GM21423 (cell line): ENCODE measurements around the gene RIOK2.

Experiments
- ATAC-seq: cut with Tn5 transposase; IDR thresholded peaks from one replicate; pipeline ENCODE4 v1.9.1; 2021; ENCODE audit warnings: mild to moderate bottlenecking, moderate library complexity; ENCODE audit not compliant: unreplicated experiment

The RIOK2 gene

DNA sequence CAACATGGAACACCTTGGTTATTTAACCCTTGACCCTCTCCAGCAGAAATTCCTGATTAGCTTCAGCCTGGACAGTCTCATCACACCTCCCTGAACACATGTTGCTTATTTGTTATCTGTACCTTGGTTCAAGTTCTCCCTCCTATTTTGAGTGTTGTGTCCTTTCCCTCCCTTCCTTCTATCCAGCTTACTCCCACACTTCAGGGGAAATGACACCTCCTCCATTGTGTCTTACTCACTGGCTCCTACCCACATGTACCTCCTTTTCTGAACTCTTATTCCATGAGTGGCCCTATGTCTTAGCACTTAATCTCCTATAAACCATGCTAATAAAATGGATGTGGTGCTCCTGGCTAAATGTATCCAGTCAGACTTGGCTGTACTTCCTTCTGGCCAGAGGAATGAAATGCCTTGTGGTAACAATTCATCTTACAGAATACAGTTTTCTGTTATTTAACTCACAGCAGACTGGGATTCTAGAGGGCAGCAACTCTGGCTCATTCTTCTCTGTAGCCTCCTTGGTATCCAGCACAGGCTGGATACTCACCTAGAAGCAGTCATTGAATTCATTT, 51.8 kb downstream of the RIOK2 start:
- ATAC-seq, result no peak

GRCh38 chr5:97127727-97128126, 55.3 kb downstream of the RIOK2 start:
- no peak for ATAC-seq

GRCh38 chr5:97125125-97125683, 57.8 kb downstream of the RIOK2 start:
- ATAC-seq, result no peak

GRCh38 chr5:97124335-97124734, 58.7 kb downstream of the RIOK2 start:
- ATAC-seq, result no peak

- ATAC-seq, result no peak
Observed at GRCh38 chr5:97121848-97122247, 61.2 kb downstream of the RIOK2 start.

DNA sequence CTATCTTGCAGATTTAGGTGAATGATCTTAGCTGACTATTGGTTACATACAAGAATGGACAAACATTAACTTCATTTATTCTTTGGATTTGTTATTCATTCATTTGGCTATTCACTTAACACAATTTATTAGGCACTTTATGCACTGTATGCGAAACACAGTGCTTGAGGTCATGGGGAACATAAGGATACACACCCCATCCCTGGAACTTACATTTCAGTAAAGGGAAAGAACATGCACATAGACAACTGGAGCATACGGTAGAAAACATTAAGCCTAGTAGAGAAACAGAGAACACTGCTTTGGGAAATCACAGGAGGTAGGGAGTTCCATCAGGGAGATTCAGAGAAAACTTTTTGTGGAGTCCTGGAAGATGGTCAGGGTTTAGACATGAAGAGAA, 62.9 kb downstream of the RIOK2 start:
- no peak for ATAC-seq

DNA sequence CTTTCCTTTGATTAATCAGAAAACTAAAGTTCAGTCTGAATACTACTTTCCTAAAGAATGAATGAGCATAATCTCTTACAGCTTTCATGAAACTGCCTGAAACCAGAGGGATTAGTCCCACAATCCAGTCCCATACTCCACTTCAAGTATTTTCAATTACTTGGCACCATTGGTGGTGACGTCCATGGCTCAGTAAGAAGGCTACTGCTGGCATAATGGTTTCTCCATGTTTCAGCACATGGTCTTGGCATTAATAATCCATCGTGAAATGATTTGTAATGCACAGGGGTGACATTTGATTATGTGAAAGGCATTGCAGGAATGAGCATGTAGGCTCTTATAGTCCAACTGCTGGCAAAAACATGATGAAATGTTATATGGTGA, 64.0 kb downstream of the RIOK2 start:
- no peak for ATAC-seq

GRCh38 chr5:97118261-97119006, 64.6 kb downstream of the RIOK2 start:
- ATAC-seq, result no peak

DNA sequence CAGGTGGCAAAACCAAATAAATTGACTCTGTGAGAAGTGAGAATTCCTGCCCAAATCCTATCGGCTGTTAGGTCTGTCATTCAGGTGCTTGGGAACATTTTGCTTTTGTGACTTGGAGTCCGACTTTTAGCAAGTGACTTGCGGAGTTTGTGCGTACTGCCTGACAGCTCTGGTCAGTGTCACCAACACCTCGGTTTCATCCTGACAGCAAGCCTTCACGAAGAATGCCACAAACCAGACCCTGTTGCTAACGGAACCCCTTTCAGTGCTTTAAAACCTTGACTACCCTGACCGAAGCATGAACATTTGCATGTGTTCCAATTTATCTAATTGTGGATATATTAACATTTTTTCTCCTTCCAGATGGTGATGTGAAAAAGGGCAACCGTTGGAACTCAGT, 67.1 kb downstream of the RIOK2 start:
- ATAC-seq, result no peak

GRCh38 chr5:97112230-97112629, 70.8 kb downstream of the RIOK2 start:
- ATAC-seq, result no peak

DNA sequence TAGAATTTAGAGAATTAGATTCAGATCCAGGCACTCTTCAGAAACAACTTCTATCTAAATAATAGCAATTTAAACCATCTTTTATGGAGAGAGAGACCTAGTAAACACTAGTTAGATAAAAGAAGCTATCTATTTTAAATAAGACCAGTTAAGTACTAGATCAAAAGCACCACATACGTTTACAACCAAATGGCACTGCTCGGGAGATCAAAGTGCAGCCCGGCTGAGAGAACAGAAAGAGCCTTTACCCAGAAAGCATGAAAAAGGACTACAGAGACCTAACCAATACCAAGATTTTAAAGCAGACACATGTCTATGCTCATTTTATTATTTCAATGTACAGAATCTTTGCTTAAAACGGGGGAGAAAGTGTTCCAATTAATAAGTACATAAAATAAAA, 71.4 kb downstream of the RIOK2 start:
- no peak for ATAC-seq

- ATAC-seq, result no peak
Observed at GRCh38 chr5:97111004-97111403, 72.0 kb downstream of the RIOK2 start.
